Measurements from ENCODE around the gene CPNE2.

Gene CPNE2

GRCh38 chr16:57048095-57048494 lies 44.3 kb upstream of the CPNE2 start:
- TF ChIP-seq SIN3A (IDR thresholded peaks at IDR 0.05; ENCODE audit: borderline replicate concordance, insufficient read depth, low read length) (no peak), TAF1 (IDR thresholded peaks at IDR 0.05; ENCODE audit: borderline replicate concordance, insufficient read depth, low read length) (no peak), FOXP2 (optimal IDR thresholded peaks at IDR 0.05; ENCODE audit: borderline replicate concordance, extremely low read depth, extremely low read length, insufficient read depth) (no peak), REST (IDR thresholded peaks at IDR 0.05; ENCODE audit: insufficient read depth in 1 of 2, low read depth in 2 of 2, low read length in 2 of 2) (no peak), POLR2AphosphoS5 (IDR thresholded peaks at IDR 0.05; ENCODE audit: low read depth, low read length) (no peak)

GRCh38 chr16:57049678-57050077 lies 42.7 kb upstream of the CPNE2 start:
- no peak for TF ChIP-seq FOXP2 (optimal IDR thresholded peaks at IDR 0.05; ENCODE audit: borderline replicate concordance, extremely low read depth, extremely low read length, insufficient read depth)
- TF ChIP-seq POLR2AphosphoS5 (IDR thresholded peaks at IDR 0.05; ENCODE audit: low read depth, low read length) = no peak
- TF ChIP-seq SIN3A (IDR thresholded peaks at IDR 0.05; ENCODE audit: borderline replicate concordance, insufficient read depth, low read length) = no peak
- no peak for TF ChIP-seq TAF1 (IDR thresholded peaks at IDR 0.05; ENCODE audit: borderline replicate concordance, insufficient read depth, low read length)
- TF ChIP-seq REST (IDR thresholded peaks at IDR 0.05; ENCODE audit: insufficient read depth in 1 of 2, low read depth in 2 of 2, low read length in 2 of 2) = no peak

GRCh38 chr16:57051696-57052228 lies 40.6 kb upstream of the CPNE2 start:
- TF ChIP-seq POLR2AphosphoS5 (IDR thresholded peaks at IDR 0.05; ENCODE audit: low read depth, low read length) = no peak
- TF ChIP-seq REST (IDR thresholded peaks at IDR 0.05; ENCODE audit: insufficient read depth in 1 of 2, low read depth in 2 of 2, low read length in 2 of 2) = no peak
- no peak for TF ChIP-seq SIN3A (IDR thresholded peaks at IDR 0.05; ENCODE audit: borderline replicate concordance, insufficient read depth, low read length)
- TF ChIP-seq FOXP2 (optimal IDR thresholded peaks at IDR 0.05; ENCODE audit: borderline replicate concordance, extremely low read depth, extremely low read length, insufficient read depth) = no peak
- TF ChIP-seq TAF1 (IDR thresholded peaks at IDR 0.05; ENCODE audit: borderline replicate concordance, insufficient read depth, low read length) = no peak

- TF ChIP-seq TAF1 (IDR thresholded peaks at IDR 0.05; ENCODE audit: borderline replicate concordance, insufficient read depth, low read length) (no peak), SIN3A (IDR thresholded peaks at IDR 0.05; ENCODE audit: borderline replicate concordance, insufficient read depth, low read length) (no peak), REST (IDR thresholded peaks at IDR 0.05; ENCODE audit: insufficient read depth in 1 of 2, low read depth in 2 of 2, low read length in 2 of 2) (no peak), FOXP2 (optimal IDR thresholded peaks at IDR 0.05; ENCODE audit: borderline replicate concordance, extremely low read depth, extremely low read length, insufficient read depth) (no peak), POLR2AphosphoS5 (IDR thresholded peaks at IDR 0.05; ENCODE audit: low read depth, low read length) (no peak)
Observed at GRCh38 chr16:57053206-57053605, 39.2 kb upstream of the CPNE2 start.

GRCh38 chr16:57054338-57054737 lies 38.0 kb upstream of the CPNE2 start:
- TF ChIP-seq POLR2AphosphoS5 (IDR thresholded peaks at IDR 0.05; ENCODE audit: low read depth, low read length) (no peak), REST (IDR thresholded peaks at IDR 0.05; ENCODE audit: insufficient read depth in 1 of 2, low read depth in 2 of 2, low read length in 2 of 2) (no peak), TAF1 (IDR thresholded peaks at IDR 0.05; ENCODE audit: borderline replicate concordance, insufficient read depth, low read length) (no peak), FOXP2 (optimal IDR thresholded peaks at IDR 0.05; ENCODE audit: borderline replicate concordance, extremely low read depth, extremely low read length, insufficient read depth) (no peak), SIN3A (IDR thresholded peaks at IDR 0.05; ENCODE audit: borderline replicate concordance, insufficient read depth, low read length) (no peak)

All from PFSK-1 (cell line).